Stimulated activated memory B cell treated with anti-CD40 and anti-IgM and Interleukin-4, amounts not matched to agents 10 μg/mL and 1 μg/mL and 100 μg/mL, for 72 hours (primary cell): Measurements from ENCODE around the gene GFRA1.

Experiments
- ATAC-seq: fragments of 150-1000 bp; cut with Tn5 transposase; 2 replicates; pipeline ENCODE4 v1.10.0; 2021
- H3K27ac Mint-ChIP-seq: one replicate; pipeline ENCODE4 v1.8.0; 2022; ENCODE audit warnings: mild to moderate bottlenecking, mixed read lengths
- H3K27me3 Mint-ChIP-seq: one replicate; pipeline ENCODE4 v1.8.0; 2022; ENCODE audit warnings: mixed read lengths
- H3K36me3 Mint-ChIP-seq: one replicate; pipeline ENCODE4 v1.8.0; 2022; ENCODE audit warnings: mixed read lengths
- H3K4me1 Mint-ChIP-seq: one replicate; pipeline ENCODE4 v1.8.0; 2022; ENCODE audit warnings: mixed read lengths
- H3K4me3 Mint-ChIP-seq: one replicate; pipeline ENCODE4 v1.8.0; 2022; ENCODE audit warnings: mild to moderate bottlenecking, moderate library complexity, mixed read lengths
- H3K9me3 Mint-ChIP-seq: one replicate; pipeline ENCODE4 v1.8.0; 2022; ENCODE audit warnings: mixed read lengths

GFRA1 gene

GRCh38 chr10:116106611-116107010 lies 166.4 kb downstream of the GFRA1 start:
- H3K4me1 Mint-ChIP-seq = no peaks in the 10 kb centered on the region
- no peaks in the 10 kb centered on the region for H3K9me3 Mint-ChIP-seq
- no peaks in the 10 kb centered on the region for H3K27me3 Mint-ChIP-seq
- H3K36me3 Mint-ChIP-seq = no peaks in the 10 kb centered on the region
- no peak overlapping the region for H3K27ac Mint-ChIP-seq
- no peak overlapping the region for H3K4me3 Mint-ChIP-seq
- ATAC-seq = no peak

GRCh38 chr10:116105264-116105663 lies 167.7 kb downstream of the GFRA1 start:
- no peaks in the 10 kb centered on the region for H3K27me3 Mint-ChIP-seq
- no peak for ATAC-seq

GRCh38 chr10:116104210-116104932 lies 168.6 kb downstream of the GFRA1 start:
- no peak overlapping the region for H3K27ac Mint-ChIP-seq

More at GRCh38 chr10:116105264-116105663, 167.7 kb downstream of the GFRA1 start:
- H3K36me3 Mint-ChIP-seq = no peaks in the 10 kb centered on the region
- H3K4me1 Mint-ChIP-seq = no peaks in the 10 kb centered on the region
- no peak overlapping the region for H3K4me3 Mint-ChIP-seq
- H3K9me3 Mint-ChIP-seq = peaks cover 2% of the 10 kb centered on the region
- no peak overlapping the region for H3K27ac Mint-ChIP-seq

GRCh38 chr10:116103668-116104067 lies 169.3 kb downstream of the GFRA1 start:
- no peaks in the 10 kb centered on the region for H3K36me3 Mint-ChIP-seq
- ATAC-seq = no peak
- H3K4me1 Mint-ChIP-seq = no peaks in the 10 kb centered on the region
- H3K4me3 Mint-ChIP-seq = no peak overlapping the region
- no peak overlapping the region for H3K27ac Mint-ChIP-seq
- no peaks in the 10 kb centered on the region for H3K27me3 Mint-ChIP-seq
- peaks cover 2% of the 10 kb centered on the region for H3K9me3 Mint-ChIP-seq

More at GRCh38 chr10:116104210-116104932, 168.6 kb downstream of the GFRA1 start:
- Mint-ChIP-seq H3K27me3 (no peaks in the 10 kb centered on the region), H3K4me3 (no peak overlapping the region), H3K36me3 (no peaks in the 10 kb centered on the region), H3K9me3 (peaks cover 2% of the 10 kb centered on the region), H3K4me1 (no peaks in the 10 kb centered on the region)
- no peak for ATAC-seq

GRCh38 chr10:116101616-116102315 lies 171.2 kb downstream of the GFRA1 start:
- Mint-ChIP-seq H3K4me3 (no peak overlapping the region), H3K27me3 (no peaks in the 10 kb centered on the region), H3K4me1 (no peaks in the 10 kb centered on the region), H3K9me3 (peaks cover 2% of the 10 kb centered on the region), H3K27ac (no peak overlapping the region), H3K36me3 (no peaks in the 10 kb centered on the region)
- no peak for ATAC-seq

GRCh38 chr10:116100984-116101383 lies 172.0 kb downstream of the GFRA1 start:
- Mint-ChIP-seq H3K27ac (no peak overlapping the region), H3K4me3 (no peak overlapping the region), H3K36me3 (no peaks in the 10 kb centered on the region), H3K9me3 (peaks cover 2% of the 10 kb centered on the region), H3K4me1 (no peaks in the 10 kb centered on the region), H3K27me3 (no peaks in the 10 kb centered on the region)
- ATAC-seq = no peak

GRCh38 chr10:116099023-116099420 lies 174.0 kb downstream of the GFRA1 start:
- H3K27me3 Mint-ChIP-seq = no peaks in the 10 kb centered on the region

GRCh38 chr10:116098411-116099022 lies 174.5 kb downstream of the GFRA1 start:
- H3K27ac Mint-ChIP-seq = no peak overlapping the region
- no peaks in the 10 kb centered on the region for H3K27me3 Mint-ChIP-seq
- H3K4me3 Mint-ChIP-seq = no peak overlapping the region
- no peaks in the 10 kb centered on the region for H3K36me3 Mint-ChIP-seq
- H3K4me1 Mint-ChIP-seq = no peaks in the 10 kb centered on the region
- ATAC-seq = no peak
- peaks cover 2% of the 10 kb centered on the region for H3K9me3 Mint-ChIP-seq

More at GRCh38 chr10:116099023-116099420, 174.0 kb downstream of the GFRA1 start:
- Mint-ChIP-seq H3K4me3 (no peak overlapping the region), H3K27ac (no peak overlapping the region), H3K9me3 (peaks cover 2% of the 10 kb centered on the region), H3K36me3 (no peaks in the 10 kb centered on the region), H3K4me1 (no peaks in the 10 kb centered on the region)
- no peak for ATAC-seq

- H3K36me3 Mint-ChIP-seq = no peaks in the 10 kb centered on the region
- H3K4me3 Mint-ChIP-seq = no peak overlapping the region
- ATAC-seq = no peak
- H3K9me3 Mint-ChIP-seq = peaks cover 2% of the 10 kb centered on the region
- no peaks in the 10 kb centered on the region for H3K27me3 Mint-ChIP-seq
- H3K27ac Mint-ChIP-seq = no peak overlapping the region
- no peaks in the 10 kb centered on the region for H3K4me1 Mint-ChIP-seq
Observed at GRCh38 chr10:116097239-116097784, 175.7 kb downstream of the GFRA1 start.

GRCh38 chr10:116096526-116096925 lies 176.5 kb downstream of the GFRA1 start:
- Mint-ChIP-seq H3K9me3 (peaks cover 2% of the 10 kb centered on the region), H3K36me3 (no peaks in the 10 kb centered on the region), H3K4me1 (no peaks in the 10 kb centered on the region), H3K4me3 (no peak overlapping the region), H3K27ac (no peak overlapping the region), H3K27me3 (no peaks in the 10 kb centered on the region)
- no peak for ATAC-seq

- no peaks in the 10 kb centered on the region for H3K27me3 Mint-ChIP-seq
- no peaks in the 10 kb centered on the region for H3K9me3 Mint-ChIP-seq
- H3K4me1 Mint-ChIP-seq = no peaks in the 10 kb centered on the region
- no peaks in the 10 kb centered on the region for H3K36me3 Mint-ChIP-seq
- H3K27ac Mint-ChIP-seq = no peak overlapping the region
- ATAC-seq = no peak
- H3K4me3 Mint-ChIP-seq = no peak overlapping the region
Observed at GRCh38 chr10:116094356-116094755, 178.7 kb downstream of the GFRA1 start.

- H3K4me1 Mint-ChIP-seq = no peaks in the 10 kb centered on the region
- ATAC-seq = no peak
- no peaks in the 10 kb centered on the region for H3K9me3 Mint-ChIP-seq
- no peak overlapping the region for H3K4me3 Mint-ChIP-seq
- no peaks in the 10 kb centered on the region for H3K27me3 Mint-ChIP-seq
- H3K36me3 Mint-ChIP-seq = no peaks in the 10 kb centered on the region
- H3K27ac Mint-ChIP-seq = no peak overlapping the region
Observed at GRCh38 chr10:116093031-116093430, 180.0 kb downstream of the GFRA1 start.

GRCh38 chr10:116088985-116089384 lies 184.0 kb downstream of the GFRA1 start:
- H3K9me3 Mint-ChIP-seq = no peaks in the 10 kb centered on the region
- no peak for ATAC-seq
- H3K27me3 Mint-ChIP-seq = no peaks in the 10 kb centered on the region
- no peak overlapping the region for H3K27ac Mint-ChIP-seq
- no peak overlapping the region for H3K4me3 Mint-ChIP-seq
- H3K4me1 Mint-ChIP-seq = no peaks in the 10 kb centered on the region
- H3K36me3 Mint-ChIP-seq = no peaks in the 10 kb centered on the region

GRCh38 chr10:116085323-116085722 lies 187.7 kb downstream of the GFRA1 start:
- Mint-ChIP-seq H3K36me3 (no peaks in the 10 kb centered on the region), H3K27me3 (no peaks in the 10 kb centered on the region), H3K27ac (no peak overlapping the region), H3K9me3 (peaks cover 5% of the 10 kb centered on the region), H3K4me1 (no peaks in the 10 kb centered on the region), H3K4me3 (no peak overlapping the region)
- ATAC-seq = no peak

- Mint-ChIP-seq H3K4me3 (no peak overlapping the region), H3K27ac (no peak overlapping the region), H3K4me1 (no peaks in the 10 kb centered on the region), H3K9me3 (peaks cover 9% of the 10 kb centered on the region), H3K36me3 (no peaks in the 10 kb centered on the region), H3K27me3 (no peaks in the 10 kb centered on the region)
- no peak for ATAC-seq
Observed at GRCh38 chr10:116084161-116084560, 188.8 kb downstream of the GFRA1 start.
